ENCODE measurements around the gene DAP3. TPM values are rescaled to one million over a fixed set of nuclear protein-coding genes. Genes with fewer than 3 reads are reported as not detected.
"Not testable (repeated sequence)": the region's sequence is repeated elsewhere in the genome, so short reads cannot be mapped to it uniquely, and the experiment has no call there.

DAP3 gene
- total RNA-seq, 2 experiments from 2014 or later, result 119 to 123 TPM

- no peak overlapping the region for H3K27ac Mint-ChIP-seq
- H3K27me3 Mint-ChIP-seq, result no peaks in the 10 kb centered on the region
- peaks cover 76% of the 10 kb centered on the region for H3K36me3 Mint-ChIP-seq (ENCODE audit: low read depth)
- POLR2A ChIA-PET, result no interaction called here
- no peak for DNase-seq
- peaks cover 9% of the 10 kb centered on the region for H3K9me3 Mint-ChIP-seq
- H3K4me3 Mint-ChIP-seq, result no peak overlapping the region
- CTCF ChIA-PET, result no interaction called here
- peaks cover 66% of the 10 kb centered on the region for H3K4me1 Mint-ChIP-seq
Measured at GRCh38 chr1:155694167-155694566, 5.3 kb downstream of the DAP3 start.

DNA sequence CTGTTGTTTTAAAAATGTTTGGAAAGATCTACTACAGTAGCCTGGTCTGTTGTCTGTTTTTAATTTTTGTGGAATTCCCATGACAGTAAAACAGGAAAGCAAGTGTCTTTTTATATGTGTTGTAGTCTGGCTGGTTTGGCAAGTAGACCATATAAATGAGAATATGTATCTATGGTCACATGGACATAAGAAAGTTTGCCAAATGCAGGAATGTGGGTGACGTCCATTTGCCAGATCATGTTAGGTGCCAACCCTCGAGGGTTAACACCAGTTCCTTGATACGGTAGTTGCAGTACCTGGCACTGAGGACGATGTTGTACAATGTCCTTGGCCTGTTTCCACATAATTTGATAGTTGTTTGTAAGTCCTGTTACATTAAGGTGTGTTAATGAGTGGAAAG lies 6.2 kb downstream of the DAP3 start:
- no peak overlapping the region for H3K27ac Mint-ChIP-seq
- POLR2A ChIA-PET, result interaction anchor here (1.2 kb wide), 1 partner anchor 18 kb away, joined by 3 read pairs; no protein-coding TSS in a partner anchor
- no peak overlapping the region for H3K4me3 Mint-ChIP-seq
- no peaks in the 10 kb centered on the region for H3K27me3 Mint-ChIP-seq
- peaks cover 9% of the 10 kb centered on the region for H3K9me3 Mint-ChIP-seq
- no peak for DNase-seq
- CTCF ChIA-PET, result no interaction called here
- peaks cover 71% of the 10 kb centered on the region for H3K36me3 Mint-ChIP-seq (ENCODE audit: low read depth)
- H3K4me1 Mint-ChIP-seq, result peaks cover 59% of the 10 kb centered on the region

- CTCF ChIA-PET, result no interaction called here
- DNase-seq, result no peak
- Mint-ChIP-seq H3K4me3 (no peak overlapping the region), H3K27ac (no peak overlapping the region), H3K4me1 (peaks cover 55% of the 10 kb centered on the region), H3K9me3 (peaks cover 9% of the 10 kb centered on the region), H3K27me3 (no peaks in the 10 kb centered on the region), H3K36me3 (ENCODE audit: low read depth) (peaks cover 65% of the 10 kb centered on the region)
- POLR2A ChIA-PET, result interaction anchor here (1.2 kb wide), 1 partner anchor 19 kb away, joined by 3 read pairs; no protein-coding TSS in a partner anchor
Measured at GRCh38 chr1:155695608-155696007, 6.7 kb downstream of the DAP3 start.

GRCh38 chr1:155696524-155696923 lies 7.6 kb downstream of the DAP3 start:
- no peaks in the 10 kb centered on the region for H3K27me3 Mint-ChIP-seq
- peaks cover 58% of the 10 kb centered on the region for H3K36me3 Mint-ChIP-seq (ENCODE audit: low read depth)
- H3K27ac Mint-ChIP-seq, result no peak overlapping the region
- DNase-seq, result no peak
- H3K9me3 Mint-ChIP-seq, result peaks cover 9% of the 10 kb centered on the region
- no peak overlapping the region for H3K4me3 Mint-ChIP-seq
- POLR2A ChIA-PET, result no interaction called here
- CTCF ChIA-PET, result no interaction called here
- H3K4me1 Mint-ChIP-seq, result peaks cover 48% of the 10 kb centered on the region

GRCh38 chr1:155697046-155697445 lies 8.2 kb downstream of the DAP3 start:
- Mint-ChIP-seq H3K4me3 (no peak overlapping the region), H3K9me3 (peaks cover 5% of the 10 kb centered on the region), H3K4me1 (peaks cover 43% of the 10 kb centered on the region), H3K36me3 (ENCODE audit: low read depth) (peaks cover 53% of the 10 kb centered on the region), H3K27me3 (no peaks in the 10 kb centered on the region), H3K27ac (no peak overlapping the region)
- ChIA-PET POLR2A (no interaction called here), CTCF (no interaction called here)
- DNase-seq, result no peak

GRCh38 chr1:155697616-155698015 lies 8.7 kb downstream of the DAP3 start:
- H3K4me3 Mint-ChIP-seq, H3K27ac Mint-ChIP-seq, CTCF ChIA-PET, H3K9me3 Mint-ChIP-seq, H3K27me3 Mint-ChIP-seq, POLR2A ChIA-PET, DNase-seq: not testable (repeated sequence)
- peaks cover 47% of the 10 kb centered on the region for H3K36me3 Mint-ChIP-seq (ENCODE audit: low read depth)
- peaks cover 40% of the 10 kb centered on the region for H3K4me1 Mint-ChIP-seq

DNA sequence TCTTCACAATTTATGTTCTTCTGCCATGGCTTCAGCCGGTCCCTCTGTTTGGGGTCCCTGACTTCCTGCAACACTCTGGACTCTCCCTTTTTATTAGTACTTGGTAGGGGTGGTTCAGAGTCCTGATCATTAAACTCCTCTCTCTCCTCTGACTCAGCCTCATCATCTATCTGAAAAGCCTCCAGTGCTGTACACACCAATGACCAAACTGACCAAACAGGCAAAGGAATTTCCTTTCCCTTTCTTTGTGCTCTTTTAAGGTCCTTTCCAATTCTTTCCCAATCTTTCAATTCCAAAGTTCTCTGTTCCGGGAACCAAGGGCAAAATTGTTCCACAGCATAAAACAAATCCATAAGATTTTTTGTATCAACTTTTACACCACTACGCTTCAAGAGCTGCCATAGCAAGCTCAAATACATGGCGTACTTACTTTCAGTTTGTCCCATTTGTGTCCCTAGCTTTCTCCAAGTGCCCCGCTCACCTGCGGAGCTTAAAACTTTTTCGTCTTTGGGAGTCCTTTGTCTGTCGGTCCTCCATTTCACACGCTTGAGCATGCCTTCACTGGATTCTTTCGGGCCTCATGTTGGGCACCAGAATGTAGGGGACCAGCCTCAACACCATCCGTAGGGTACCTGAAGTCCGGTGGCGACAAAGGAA lies 9.6 kb downstream of the DAP3 start:
- Mint-ChIP-seq H3K27ac (no peak overlapping the region), H3K4me1 (peaks cover 37% of the 10 kb centered on the region), H3K36me3 (ENCODE audit: low read depth) (peaks cover 40% of the 10 kb centered on the region), H3K27me3 (no peaks in the 10 kb centered on the region), H3K4me3 (no peak overlapping the region), H3K9me3 (no peaks in the 10 kb centered on the region)
- no peak for DNase-seq
- POLR2A ChIA-PET, result no interaction called here
- CTCF ChIA-PET, result no interaction called here

- H3K27ac Mint-ChIP-seq, H3K27me3 Mint-ChIP-seq, DNase-seq, H3K9me3 Mint-ChIP-seq, CTCF ChIA-PET, H3K4me3 Mint-ChIP-seq, POLR2A ChIA-PET: not testable (repeated sequence)
- Mint-ChIP-seq H3K36me3 (ENCODE audit: low read depth) (peaks cover 37% of the 10 kb centered on the region), H3K4me1 (peaks cover 34% of the 10 kb centered on the region)
Measured at GRCh38 chr1:155699062-155699461, 10.2 kb downstream of the DAP3 start.

- H3K27me3 Mint-ChIP-seq, DNase-seq, CTCF ChIA-PET, H3K9me3 Mint-ChIP-seq, POLR2A ChIA-PET, H3K4me3 Mint-ChIP-seq: not testable (repeated sequence)
- Mint-ChIP-seq H3K27ac (peak overlapping the region; percentile 54), H3K36me3 (ENCODE audit: low read depth) (peaks cover 21% of the 10 kb centered on the region), H3K4me1 (peaks cover 19% of the 10 kb centered on the region)
Measured at GRCh38 chr1:155701675-155702074, 12.8 kb downstream of the DAP3 start.

DNA sequence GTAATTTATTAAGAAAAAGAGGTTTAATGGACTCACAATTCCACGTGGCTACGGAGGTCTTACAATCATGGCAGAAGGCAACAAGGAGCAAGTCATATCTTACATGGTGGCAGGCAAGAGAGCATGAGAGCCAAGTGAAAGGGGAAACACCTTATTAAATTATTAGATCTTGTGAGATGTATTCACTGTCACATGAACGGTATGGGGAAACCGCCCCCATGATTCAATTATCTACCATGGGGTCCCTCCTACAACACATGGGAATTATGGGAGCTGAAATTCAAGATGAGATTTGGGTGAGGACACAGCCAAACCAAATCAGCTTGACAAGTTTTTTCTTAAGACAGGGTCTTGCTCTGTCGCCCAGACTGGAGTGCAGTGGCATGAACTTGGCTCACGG lies 14.3 kb downstream of the DAP3 start:
- POLR2A ChIA-PET, result no interaction called here
- H3K27ac Mint-ChIP-seq, result no peak overlapping the region
- CTCF ChIA-PET, result no interaction called here
- H3K4me3 Mint-ChIP-seq, result no peak overlapping the region
- DNase-seq, result no peak
- peaks cover 12% of the 10 kb centered on the region for H3K36me3 Mint-ChIP-seq (ENCODE audit: low read depth)
- H3K4me1 Mint-ChIP-seq, result peaks cover 24% of the 10 kb centered on the region
- H3K9me3 Mint-ChIP-seq, result no peaks in the 10 kb centered on the region
- no peaks in the 10 kb centered on the region for H3K27me3 Mint-ChIP-seq

- Mint-ChIP-seq H3K36me3 (ENCODE audit: low read depth) (peaks cover 11% of the 10 kb centered on the region), H3K4me1 (peaks cover 20% of the 10 kb centered on the region)
- H3K9me3 Mint-ChIP-seq, DNase-seq, H3K27me3 Mint-ChIP-seq, POLR2A ChIA-PET, H3K27ac Mint-ChIP-seq, H3K4me3 Mint-ChIP-seq, CTCF ChIA-PET: not testable (repeated sequence)
Measured at GRCh38 chr1:155704414-155704813, 15.5 kb downstream of the DAP3 start.

DNA sequence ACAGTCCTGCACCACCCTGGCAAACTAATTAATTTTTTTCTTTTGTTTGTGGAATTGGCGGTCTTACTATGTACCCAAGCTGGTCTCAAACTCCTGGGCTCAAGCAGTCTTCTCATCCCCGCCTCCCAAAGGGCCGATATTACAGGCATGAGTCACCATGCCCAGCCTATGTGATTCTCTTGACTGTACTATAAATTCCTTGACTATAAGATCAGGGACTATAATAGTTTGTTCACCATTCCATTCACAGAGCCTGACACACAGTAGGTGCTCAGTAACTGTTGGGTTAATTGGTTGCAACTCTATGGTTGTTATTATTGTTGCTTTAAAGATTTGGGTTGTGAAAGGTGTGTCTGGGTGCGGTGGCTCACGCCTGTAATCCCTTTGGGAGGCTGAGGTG lies 17.2 kb downstream of the DAP3 start:
- DNase-seq, result no peak
- H3K4me3 Mint-ChIP-seq, result no peak overlapping the region
- H3K4me1 Mint-ChIP-seq, result peaks cover 19% of the 10 kb centered on the region
- H3K36me3 Mint-ChIP-seq (ENCODE audit: low read depth), result peaks cover 16% of the 10 kb centered on the region
- no peaks in the 10 kb centered on the region for H3K27me3 Mint-ChIP-seq
- ChIA-PET POLR2A (no interaction called here), CTCF (no interaction called here)
- no peak overlapping the region for H3K27ac Mint-ChIP-seq
- no peaks in the 10 kb centered on the region for H3K9me3 Mint-ChIP-seq

GRCh38 chr1:155709391-155709790 lies 20.5 kb downstream of the DAP3 start:
- H3K4me1 Mint-ChIP-seq, result peaks cover 16% of the 10 kb centered on the region
- peaks cover 30% of the 10 kb centered on the region for H3K36me3 Mint-ChIP-seq (ENCODE audit: low read depth)
- no peak overlapping the region for H3K27ac Mint-ChIP-seq
- DNase-seq, result no peak
- POLR2A ChIA-PET, result interaction anchor here (1.5 kb wide), 1 partner anchor 15 kb away, joined by 3 read pairs; no protein-coding TSS in a partner anchor
- H3K27me3 Mint-ChIP-seq, result no peaks in the 10 kb centered on the region
- CTCF ChIA-PET, result no interaction called here
- H3K4me3 Mint-ChIP-seq, result no peak overlapping the region
- H3K9me3 Mint-ChIP-seq, result no peaks in the 10 kb centered on the region

DNA sequence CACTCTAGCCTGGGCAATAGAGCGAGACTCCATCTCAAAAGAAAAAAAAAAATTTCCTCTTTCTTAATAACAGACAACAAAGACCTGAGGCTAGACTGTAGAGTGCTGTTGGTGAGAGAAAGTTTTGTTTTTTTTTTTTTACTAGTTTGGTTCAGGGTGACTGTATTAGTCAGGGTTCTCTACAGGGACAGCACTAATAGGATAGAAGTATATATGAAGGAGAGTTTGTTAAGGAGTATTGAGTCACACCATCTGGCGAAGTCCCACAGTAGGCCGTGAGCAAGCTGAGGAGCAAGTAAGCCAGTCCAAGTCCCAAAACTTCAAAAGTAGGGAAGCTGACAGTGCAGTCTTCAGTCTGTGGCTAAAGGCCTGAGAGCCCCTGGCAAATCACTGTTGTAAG lies 22.6 kb downstream of the DAP3 start:
- H3K9me3 Mint-ChIP-seq, CTCF ChIA-PET, DNase-seq, H3K4me3 Mint-ChIP-seq, H3K27me3 Mint-ChIP-seq, POLR2A ChIA-PET, H3K27ac Mint-ChIP-seq: not testable (repeated sequence)
- H3K36me3 Mint-ChIP-seq (ENCODE audit: low read depth), result peaks cover 33% of the 10 kb centered on the region
- H3K4me1 Mint-ChIP-seq, result peaks cover 19% of the 10 kb centered on the region

Measured in activated CD4-positive, alpha-beta memory T cell treated with anti-CD3 and anti-CD28 coated beads, Interleukin-2, amount 10 ng/mL, durations not matched to agents 7 days and 5 days (primary cell).